Activated CD8-positive, alpha-beta T cell treated with anti-CD3 and anti-CD28 coated beads for 36 hours (primary cell): ENCODE results near the gene PCDHGA6. TPM values are rescaled to one million over a fixed set of nuclear protein-coding genes. Genes with fewer than 3 reads are reported as not detected.

Source experiments
- ATAC-seq: fragments of 200-7000 bp; cut with Tn5 transposase; one replicate; pipeline ENCODE4 v1.10.0; 2021; ENCODE audit warnings: mild to moderate bottlenecking, moderate library complexity
- CTCF ChIA-PET: fragments of 350-600 bp; sonication (Branson Sonifier 250); formaldehyde crosslinking; loops from one replicate; lab custom pipeline; 2021; ENCODE audit warnings: antibody characterized with exemption; lab: Charles Lee
- POLR2A ChIA-PET: fragments of 350-600 bp; sonication (Branson Sonifier 250); formaldehyde crosslinking; loops from one replicate; lab custom pipeline; 2021; ENCODE audit warnings: antibody characterized with exemption; lab: Charles Lee
- DNase-seq: peaks from one replicate; pipeline ENCODE4 v3.0.0-alpha.2; 2020
- H3K27ac Mint-ChIP-seq: one replicate; pipeline ENCODE4 v1.8.0; 2021; ENCODE audit warnings: mild to moderate bottlenecking, mixed read lengths
- H3K27me3 Mint-ChIP-seq: one replicate; pipeline ENCODE4 v1.8.0; 2021; ENCODE audit warnings: mixed read lengths
- H3K36me3 Mint-ChIP-seq: one replicate; pipeline ENCODE4 v1.8.0; 2021; ENCODE audit warnings: low read depth, mixed read lengths
- H3K4me1 Mint-ChIP-seq: one replicate; pipeline ENCODE4 v1.8.0; 2021; ENCODE audit warnings: low read depth, mixed read lengths
- H3K4me3 Mint-ChIP-seq: one replicate; pipeline ENCODE4 v1.8.0; 2021; ENCODE audit warnings: mild to moderate bottlenecking, moderate library complexity, mixed read lengths
- H3K9me3 Mint-ChIP-seq: one replicate; pipeline ENCODE4 v1.8.0; 2021; ENCODE audit warnings: mixed read lengths
- CTCF ChIP-seq: fragments of 200-600 bp; IDR thresholded peaks from one replicate; pipeline ENCODE4 v1.8.0; 2022; ENCODE audit warnings: antibody characterized with exemption, mild to moderate bottlenecking
- intact Hi-C: fragments of 100-400 bp; cut with micrococcal nuclease; formaldehyde crosslinking; loops from one replicate; pipeline ENCODE4 v1.10.0; 2022
- total RNA-seq, 2 experiments: library from RNA; stranded (reverse); gene quantifications; one replicate each; pipeline ENCODE4 v1.2.3, GENCODE V29; 2021

Gene PCDHGA6
- total RNA-seq, 2 experiments from 2014 or later: not detected

- H3K27ac Mint-ChIP-seq: no peak overlapping the region
- ATAC-seq (no peak), DNase-seq (no peak)
- no peak for TF ChIP-seq CTCF
- ChIA-PET CTCF (no interaction called here), POLR2A (interaction anchor here (1.3 kb wide), 1 partner anchor 29 kb away, joined by 4 read pairs; no protein-coding TSS in a partner anchor)
- H3K36me3 Mint-ChIP-seq: peaks cover 24% of the 10 kb centered on the region
- H3K4me1 Mint-ChIP-seq: no peaks in the 10 kb centered on the region
- intact Hi-C loops: no loop called here
- no peak overlapping the region for H3K4me3 Mint-ChIP-seq
- peaks cover 70% of the 10 kb centered on the region for H3K27me3 Mint-ChIP-seq
- peaks cover 32% of the 10 kb centered on the region for H3K9me3 Mint-ChIP-seq
Observed at GRCh38 chr5:141362719-141363118, 11.0 kb upstream of the PCDHGA6 start.

GRCh38 chr5:141363952-141364660 lies 9.6 kb upstream of the PCDHGA6 start, which contains the start of gene PCDHGA5:
PCDHGA5 (plus strand) TSS chr5:141364162; CDS start chr5:141364331, 169 bp downstream.
- Mint-ChIP-seq H3K27ac (no peak within 1 kb of the TSS), H3K4me1 (no peaks in the 10 kb centered on the region), H3K4me3 (no peak within 1 kb of the TSS), H3K27me3 (peaks cover 70% of the 10 kb centered on the region), H3K36me3 (peaks cover 24% of the 10 kb centered on the region), H3K9me3 (peaks cover 32% of the 10 kb centered on the region)
- ATAC-seq (no peak), DNase-seq (no peak)
- intact Hi-C loops: no loop called here
- no peak for TF ChIP-seq CTCF
- ChIA-PET CTCF (interaction anchor here (0.8 to 2.0 kb wide), 10 partner anchors 9 to 200 kb away, joined by 3 to 8 read pairs (median 5); partner anchors contain the start of genes PCDHB7, PCDHGA1, PCDHGA10 and PCDHGA11), POLR2A (no interaction called here)

GRCh38 chr5:141366016-141366896 lies 7.4 kb upstream of the PCDHGA6 start:
- intact Hi-C loops: no loop called here
- no peaks in the 10 kb centered on the region for H3K4me1 Mint-ChIP-seq
- H3K4me3 Mint-ChIP-seq: no peak overlapping the region
- CTCF ChIA-PET: interaction anchor here (1.5 kb wide), 1 partner anchor 21 kb away, joined by 4 read pairs; the partner anchor contains the start of gene PCDHGB4
- no peak overlapping the region for H3K27ac Mint-ChIP-seq
- H3K36me3 Mint-ChIP-seq: peaks cover 12% of the 10 kb centered on the region
- no peak for ATAC-seq
- DNase-seq: no peak
- H3K27me3 Mint-ChIP-seq: peaks cover 70% of the 10 kb centered on the region
- TF ChIP-seq CTCF: no peak
- peaks cover 22% of the 10 kb centered on the region for H3K9me3 Mint-ChIP-seq
- POLR2A ChIA-PET: no interaction called here

DNA sequence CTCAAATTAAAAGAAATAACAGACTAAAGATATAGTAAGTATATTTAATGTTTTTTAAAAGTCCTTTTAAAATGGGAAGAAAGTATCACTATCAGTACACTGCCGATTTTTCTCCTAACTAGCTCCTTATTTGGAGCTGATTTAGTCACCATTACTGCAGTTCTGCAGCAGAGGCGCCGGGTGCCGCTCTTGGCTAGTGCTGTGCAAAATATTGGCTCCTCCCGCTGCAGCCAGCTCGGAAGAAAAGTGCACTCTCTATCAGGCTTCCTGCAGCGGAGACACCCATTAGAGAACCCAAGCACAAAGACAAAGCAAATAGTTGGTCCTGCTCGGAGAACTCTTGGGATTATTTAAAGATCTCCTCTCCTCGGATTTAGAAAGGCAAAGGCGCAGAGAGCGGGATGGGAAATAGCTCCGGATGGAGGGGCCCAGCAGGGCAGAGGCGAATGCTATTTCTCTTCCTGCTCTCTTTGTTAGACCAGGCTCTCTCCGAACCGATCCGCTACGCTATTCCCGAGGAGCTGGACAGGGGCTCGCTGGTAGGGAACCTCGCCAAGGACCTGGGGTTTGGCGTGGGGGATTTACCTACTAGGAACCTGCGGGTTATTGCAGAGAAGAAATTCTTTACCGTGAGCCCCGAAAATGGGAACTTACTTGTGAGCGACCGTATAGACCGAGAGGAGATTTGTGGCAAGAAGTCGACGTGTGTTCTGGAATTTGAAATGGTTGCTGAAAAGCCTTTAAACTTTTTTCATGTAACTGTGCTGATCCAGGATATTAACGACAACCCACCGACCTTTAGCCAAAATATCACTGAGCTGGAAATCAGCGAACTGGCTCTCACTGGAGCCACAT lies 3.5 kb upstream of the PCDHGA6 start, which contains the start of gene PCDHGB3:
TSS of gene PCDHGB3 (plus strand) at position 249 of the 855 bp plus-strand sequence. CDS start at position 402, 153 bp downstream.
- Mint-ChIP-seq H3K27ac (no peak within 1 kb of the TSS), H3K4me1 (peaks cover 2% of the 10 kb centered on the region), H3K4me3 (peak within 1 kb of the TSS; percentile 58), H3K27me3 (peaks cover 67% of the 10 kb centered on the region), H3K9me3 (peaks cover 28% of the 10 kb centered on the region), H3K36me3 (peaks cover 21% of the 10 kb centered on the region)
- POLR2A ChIA-PET: no interaction called here
- ATAC-seq: peak; percentile 74
- peak; percentile 27 for TF ChIP-seq CTCF
- peak; percentile 48 for DNase-seq
- CTCF ChIA-PET: interaction anchor here (0.6 to 3.5 kb wide), 32 partner anchors 10 to 286 kb away, joined by 3 to 23 read pairs (median 5); partner anchors contain the start of genes PCDHB9, PCDHGA10, PCDHGA11 and PCDHGA12
- intact Hi-C loops: no loop called here
